Tibial nerve (tissue), 4 donors: Measurements from ENCODE around the gene ANKH. TPM values are rescaled to one million over a fixed set of nuclear protein-coding genes. Genes with fewer than 3 reads are reported as not detected.
"Not testable (repeated sequence)": the region's sequence is repeated elsewhere in the genome, so short reads cannot be mapped to it uniquely, and the experiment has no call there.

Experiments
- DNase-seq, 2 donors: peaks; one replicate each; pipeline ENCODE4 v3.0.0-alpha.2; 2019; ENCODE audit warnings: low spot score in 2 of 2
- H3K27ac ChIP-seq, 4 donors: fragments of 200-600 bp; sonication (generic) in 3 of 4; one replicate each; pipeline ENCODE4 v1.5.1; 2017 to 2019; ENCODE audit warnings: mild to moderate bottlenecking in 1 of 4
- H3K27me3 ChIP-seq, 2 donors: fragments of 200-600 bp; sonication (generic) in 1 of 2; one replicate each; pipeline versions ENCODE4 v1.5.1 to v1.6.0; 2017 to 2019
- H3K36me3 ChIP-seq, 3 donors: fragments of 200-600 bp; sonication (generic); one replicate each; pipeline ENCODE4 v1.5.1; 2018 to 2019
- H3K4me1 ChIP-seq, 4 donors: fragments of 200-600 bp; sonication (generic) in 3 of 4; one replicate each; pipeline ENCODE4 v1.5.1; 2017 to 2019
- H3K4me3 ChIP-seq, 4 donors: fragments of 200-600 bp; sonication (generic) in 3 of 4; one replicate each; pipeline ENCODE4 v1.5.1; 2017 to 2019; ENCODE audit warnings: mild to moderate bottlenecking in 1 of 4, moderate library complexity in 1 of 4
- H3K9me3 ChIP-seq, 4 donors: fragments of 200-600 bp; sonication (generic) in 3 of 4; one replicate each; pipeline ENCODE4 v1.5.1; 2017 to 2019
- EP300 ChIP-seq, 2 donors: sonication (generic); formaldehyde crosslinking; IDR thresholded peaks; one replicate each; pipeline ENCODE4 v1.6.1; 2017; ENCODE audit warnings: antibody characterized with exemption in 2 of 2, mild to moderate bottlenecking in 1 of 2
- POLR2A ChIP-seq, 2 donors: fragments of 450-650 bp; IDR thresholded peaks; one replicate each; pipeline ENCODE4 v1.6.1; 2017; ENCODE audit warnings: antibody characterized with exemption in 2 of 2, mild to moderate bottlenecking in 2 of 2, moderate library complexity in 2 of 2
- WGBS, 2 donors: methylation state at CpG; one replicate each; pipeline ENCODE4 v1.1.5; 2018; 5-methylcytosine and 5-hydroxymethylcytosine counted together
- total RNA-seq, 4 donors: library from RNA; depleted of rRNA; stranded (reverse); fragments of >200 nt; gene quantifications; one replicate each; pipeline ENCODE4 v1.1.0, GENCODE V29; 2016
- TF ChIP-seq, protein P1 (sequence below), 5 experiments: fragments of 200-600 bp in 3 of 5; fragments of 450-650 bp in 2 of 5; sonication (generic) in 3 of 5; IDR thresholded peaks; one replicate each; pipeline ENCODE4 v1.5.1; 2016 to 2019; ENCODE audit warnings: antibody characterized with exemption in 5 of 5, mild to moderate bottlenecking in 3 of 5, moderate library complexity in 2 of 5

ANKH gene
- total RNA-seq, 4 donors from 2014 or later, result 45.7 to 77.9 (median 46.6) TPM

DNA sequence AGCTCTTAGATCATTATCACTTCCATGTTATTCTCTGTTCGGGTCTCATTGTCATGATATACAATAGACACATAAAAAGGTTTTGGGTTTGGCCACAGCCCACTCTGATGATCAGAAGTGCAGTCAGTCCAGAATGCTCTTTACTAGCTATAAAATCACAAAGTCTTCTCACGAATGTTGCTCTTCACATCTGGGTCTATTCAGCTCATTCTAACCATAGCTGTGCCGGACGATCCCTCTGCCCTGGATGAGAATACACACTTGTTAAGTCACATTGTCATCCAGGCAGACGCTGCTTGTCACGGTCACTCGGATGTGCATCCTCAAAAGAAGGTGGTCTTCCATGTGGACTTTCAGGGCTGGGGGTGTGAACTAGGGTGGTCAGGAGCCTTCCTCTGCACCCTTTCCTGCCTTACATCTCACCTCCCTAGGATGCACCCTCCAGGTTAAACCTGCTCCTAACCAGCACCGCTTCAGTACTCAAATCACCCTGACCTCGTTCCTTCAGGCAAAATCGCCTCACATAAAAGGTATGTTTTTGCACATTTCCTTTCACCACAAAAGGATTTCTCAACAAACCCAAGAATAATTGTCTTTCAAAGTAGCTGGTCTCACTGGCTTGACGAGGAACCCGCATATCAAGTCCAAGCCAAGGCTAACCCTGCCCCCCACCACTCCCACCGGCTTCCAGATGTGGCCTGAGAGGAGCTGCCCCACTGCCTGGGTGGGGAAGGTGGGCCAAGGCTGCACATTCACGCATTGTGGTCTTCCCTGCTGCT, 21.9 kb downstream of the ANKH start:
- Histone ChIP-seq H3K27me3 (no peaks in the 10 kb centered on the region), H3K9me3 (no peaks in the 10 kb centered on the region), H3K4me1 (peaks cover 0 to 20% (median 1%) of the 10 kb centered on the region in 4 donors), H3K27ac (no peak overlapping the region), H3K36me3 (peaks cover 0 to 27% (median 0%) of the 10 kb centered on the region in 3 donors), H3K4me3 (no peak overlapping the region)
- DNase-seq, result no peak
- TF ChIP-seq POLR2A (IDR thresholded peaks at IDR 0.05) (no peak), EP300 (IDR thresholded peaks at IDR 0.05) (no peak)
- TF ChIP-seq, protein P1, sequence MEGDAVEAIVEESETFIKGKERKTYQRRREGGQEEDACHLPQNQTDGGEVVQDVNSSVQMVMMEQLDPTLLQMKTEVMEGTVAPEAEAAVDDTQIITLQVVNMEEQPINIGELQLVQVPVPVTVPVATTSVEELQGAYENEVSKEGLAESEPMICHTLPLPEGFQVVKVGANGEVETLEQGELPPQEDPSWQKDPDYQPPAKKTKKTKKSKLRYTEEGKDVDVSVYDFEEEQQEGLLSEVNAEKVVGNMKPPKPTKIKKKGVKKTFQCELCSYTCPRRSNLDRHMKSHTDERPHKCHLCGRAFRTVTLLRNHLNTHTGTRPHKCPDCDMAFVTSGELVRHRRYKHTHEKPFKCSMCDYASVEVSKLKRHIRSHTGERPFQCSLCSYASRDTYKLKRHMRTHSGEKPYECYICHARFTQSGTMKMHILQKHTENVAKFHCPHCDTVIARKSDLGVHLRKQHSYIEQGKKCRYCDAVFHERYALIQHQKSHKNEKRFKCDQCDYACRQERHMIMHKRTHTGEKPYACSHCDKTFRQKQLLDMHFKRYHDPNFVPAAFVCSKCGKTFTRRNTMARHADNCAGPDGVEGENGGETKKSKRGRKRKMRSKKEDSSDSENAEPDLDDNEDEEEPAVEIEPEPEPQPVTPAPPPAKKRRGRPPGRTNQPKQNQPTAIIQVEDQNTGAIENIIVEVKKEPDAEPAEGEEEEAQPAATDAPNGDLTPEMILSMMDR (IDR thresholded peaks at IDR 0.05), result no peak
- 78 to 85% methylated on average over 14 of the region's 14 CpGs for WGBS, 2 donors

DNA sequence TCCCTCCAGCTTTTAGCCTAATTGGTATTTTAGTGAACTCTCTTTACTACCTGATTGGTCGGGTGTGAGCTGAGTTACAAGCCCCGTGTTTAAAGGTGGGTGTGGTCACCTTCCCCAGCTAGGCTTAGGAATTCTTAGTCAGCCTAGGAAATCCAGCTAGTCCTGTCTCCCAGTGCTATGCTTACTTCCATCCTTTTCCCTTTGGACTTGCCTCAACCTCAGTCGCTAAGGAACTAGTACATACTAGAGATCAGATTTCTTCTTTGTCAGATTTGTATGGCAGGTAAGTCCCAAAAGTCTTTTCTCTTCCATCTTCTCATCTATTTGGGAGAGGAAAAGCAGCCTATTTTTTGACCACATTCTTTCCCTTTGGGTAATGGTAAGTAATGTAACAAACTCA, 22.6 kb downstream of the ANKH start:
- not testable (repeated sequence) for H3K4me3 ChIP-seq, H3K27me3 ChIP-seq, H3K9me3 ChIP-seq, DNase-seq, H3K27ac ChIP-seq
- 76 to 79% methylated on average over 3 of the region's 3 CpGs for WGBS, 2 donors
- H3K4me1 ChIP-seq, result peaks cover 0 to 21% (median 5%) of the 10 kb centered on the region in 4 donors
- H3K36me3 ChIP-seq, result peaks cover 0 to 27% (median 0%) of the 10 kb centered on the region in 3 donors

DNA sequence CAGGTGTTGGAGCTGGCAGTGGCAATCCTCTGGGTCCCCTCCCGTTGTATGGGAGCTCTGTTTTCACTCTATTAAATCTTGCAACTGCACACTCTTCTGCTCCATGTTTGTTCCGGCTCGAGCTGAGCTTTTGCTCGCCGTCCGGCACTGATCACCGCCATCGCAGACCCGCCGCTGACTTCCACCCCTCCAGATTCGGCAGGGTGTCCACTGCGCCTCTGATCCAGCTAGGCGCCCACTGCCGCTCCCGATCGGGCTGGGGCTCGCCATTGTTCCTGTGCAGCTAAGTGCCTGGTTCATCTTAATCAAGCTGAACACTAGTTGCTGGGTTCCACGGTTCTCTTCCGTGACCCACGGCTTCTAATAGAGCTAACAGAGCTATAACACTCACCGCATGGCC, 23.2 kb downstream of the ANKH start:
- Histone ChIP-seq H3K36me3 (peaks cover 0 to 27% (median 0%) of the 10 kb centered on the region in 3 donors), H3K4me3 (no peak overlapping the region), H3K27ac (no peak overlapping the region), H3K4me1 (peaks cover 0 to 21% (median 5%) of the 10 kb centered on the region in 4 donors), H3K9me3 (no peaks in the 10 kb centered on the region), H3K27me3 (no peaks in the 10 kb centered on the region)
- no peak for TF ChIP-seq EP300 (IDR thresholded peaks at IDR 0.05)
- TF ChIP-seq, protein P1 (IDR thresholded peaks at IDR 0.05), result no peak
- TF ChIP-seq POLR2A (IDR thresholded peaks at IDR 0.05), result no peak
- no peak for DNase-seq
- 95% methylated on average over 21 of the region's 21 CpGs for WGBS, 2 donors

DNA sequence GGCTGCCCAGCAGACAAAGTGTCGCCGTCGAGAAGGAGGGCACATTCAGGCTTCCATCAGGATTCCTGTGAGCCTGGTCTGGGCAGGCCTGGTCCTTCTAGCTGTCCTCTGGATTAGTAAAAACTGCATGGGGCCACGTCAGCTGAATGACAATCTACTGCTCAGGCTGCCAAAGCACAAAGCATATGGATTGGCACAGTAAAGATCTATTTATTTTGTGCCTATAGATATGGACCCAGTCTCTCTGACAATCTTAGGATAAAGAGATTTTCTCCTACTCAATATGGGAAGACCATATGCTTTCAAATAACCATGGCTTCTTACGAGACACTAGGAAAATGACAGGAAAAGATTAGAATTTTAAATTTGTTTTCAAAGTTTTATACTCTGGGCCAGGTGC, 24.1 kb downstream of the ANKH start:
- WGBS, 2 donors, result 90 to 92% methylated on average over 5 of the region's 5 CpGs
- TF ChIP-seq EP300 (IDR thresholded peaks at IDR 0.05) (no peak), POLR2A (IDR thresholded peaks at IDR 0.05) (no peak)
- TF ChIP-seq, protein P1 (IDR thresholded peaks at IDR 0.05), result no peak

DNA sequence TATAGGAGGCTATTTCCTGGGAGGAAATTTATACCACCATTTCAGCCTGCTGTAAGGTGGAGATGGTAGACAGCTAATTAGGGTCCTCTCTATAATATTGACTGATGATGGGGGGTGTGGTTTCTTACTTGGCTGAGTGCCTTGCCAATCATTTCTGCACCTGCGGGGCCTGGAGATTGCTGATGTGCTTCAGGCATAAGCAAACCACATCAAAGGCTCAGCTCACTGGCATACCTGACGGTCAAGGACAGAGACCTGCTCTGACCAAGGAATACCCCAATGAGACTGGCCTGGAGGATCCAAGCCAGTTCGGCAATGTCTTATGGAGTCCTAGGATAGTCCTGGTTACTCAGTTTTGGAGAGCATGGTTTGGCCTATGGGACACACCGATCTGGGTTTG, 29.5 kb downstream of the ANKH start:
- TF ChIP-seq POLR2A (IDR thresholded peaks at IDR 0.05), result no peak
- TF ChIP-seq, protein P1 (IDR thresholded peaks at IDR 0.05), result no peak
- no peak for TF ChIP-seq EP300 (IDR thresholded peaks at IDR 0.05)
- Histone ChIP-seq H3K27ac (no peak overlapping the region), H3K4me1 (peaks cover 0 to 19% (median 5%) of the 10 kb centered on the region in 4 donors), H3K4me3 (no peak overlapping the region), H3K9me3 (no peaks in the 10 kb centered on the region), H3K27me3 (no peaks in the 10 kb centered on the region), H3K36me3 (no peaks in the 10 kb centered on the region)
- 100% methylated on average over 4 of the region's 4 CpGs for WGBS, 2 donors
- DNase-seq, result no peak

More for the DNA sequence above, 24.1 kb downstream of the ANKH start:
- Histone ChIP-seq H3K9me3 (no peaks in the 10 kb centered on the region), H3K4me3 (no peak overlapping the region), H3K4me1 (peaks cover 0 to 17% (median 5%) of the 10 kb centered on the region in 4 donors), H3K36me3 (peaks cover 0 to 27% (median 0%) of the 10 kb centered on the region in 3 donors), H3K27me3 (no peaks in the 10 kb centered on the region), H3K27ac (no peak overlapping the region)
- no peak for DNase-seq
